Measurements from ENCODE around the gene ABLIM2.

ABLIM2 gene

DNA sequence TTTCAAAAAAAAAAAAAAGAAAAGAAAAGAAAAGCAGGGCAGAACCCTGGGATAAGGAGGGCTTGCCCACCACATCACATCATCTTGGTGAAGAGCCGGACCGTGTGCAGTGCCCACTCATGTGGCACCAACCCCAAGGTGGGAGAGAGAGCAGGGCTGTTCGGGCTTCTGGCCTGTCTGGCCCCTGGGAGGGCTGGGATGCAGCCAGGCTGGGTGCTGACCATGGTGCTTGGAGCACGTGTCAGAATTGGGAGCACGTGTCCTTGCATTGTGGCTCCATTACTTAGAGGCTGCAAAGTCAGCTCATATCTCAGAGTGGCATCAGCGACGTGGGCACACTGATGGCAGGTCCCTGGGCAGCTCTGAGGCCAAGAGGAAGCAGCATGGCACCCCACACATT lies 118.0 kb downstream of the ABLIM2 start:
- DNase-seq, result no peak

DNA sequence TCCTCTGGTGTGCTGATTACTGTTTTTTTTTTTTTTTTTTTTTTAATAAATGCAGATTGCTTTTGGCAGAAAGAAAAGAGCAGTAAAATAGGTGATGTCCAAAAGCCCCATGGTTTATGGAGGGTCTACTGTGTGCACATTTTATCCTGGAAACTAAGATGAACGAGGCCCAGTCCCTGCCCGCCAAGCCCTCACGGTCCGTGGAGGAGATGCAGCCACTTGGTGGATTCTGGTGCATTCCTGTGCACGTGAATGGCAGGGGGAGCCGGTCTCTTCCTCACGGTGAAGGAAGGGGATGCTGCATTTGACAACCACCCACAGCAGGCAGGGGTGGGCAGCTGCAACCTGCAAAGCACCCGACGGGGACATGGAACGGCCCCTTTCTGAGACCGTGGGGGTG lies 118.8 kb downstream of the ABLIM2 start:
- DNase-seq, result no peak

DNA sequence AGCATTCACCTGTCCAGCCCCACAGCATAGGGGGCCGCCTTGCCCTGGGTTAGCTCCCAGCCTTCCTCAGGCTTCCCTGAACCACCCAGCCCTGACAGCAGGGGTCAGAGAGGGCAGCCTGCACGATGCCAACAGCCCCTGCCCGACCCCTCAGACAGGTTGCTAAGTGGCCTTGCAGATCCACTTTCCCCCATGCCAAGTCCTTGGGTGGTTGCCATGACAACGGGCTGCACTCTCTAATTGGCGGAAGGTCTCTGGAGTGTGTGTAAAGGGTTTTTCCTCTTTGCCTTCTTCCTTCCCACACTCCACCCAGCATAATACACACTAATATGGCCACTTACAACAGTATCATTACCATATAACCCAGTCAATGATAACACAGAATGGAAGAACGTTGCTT lies 119.3 kb downstream of the ABLIM2 start:
- no peak for DNase-seq

DNA sequence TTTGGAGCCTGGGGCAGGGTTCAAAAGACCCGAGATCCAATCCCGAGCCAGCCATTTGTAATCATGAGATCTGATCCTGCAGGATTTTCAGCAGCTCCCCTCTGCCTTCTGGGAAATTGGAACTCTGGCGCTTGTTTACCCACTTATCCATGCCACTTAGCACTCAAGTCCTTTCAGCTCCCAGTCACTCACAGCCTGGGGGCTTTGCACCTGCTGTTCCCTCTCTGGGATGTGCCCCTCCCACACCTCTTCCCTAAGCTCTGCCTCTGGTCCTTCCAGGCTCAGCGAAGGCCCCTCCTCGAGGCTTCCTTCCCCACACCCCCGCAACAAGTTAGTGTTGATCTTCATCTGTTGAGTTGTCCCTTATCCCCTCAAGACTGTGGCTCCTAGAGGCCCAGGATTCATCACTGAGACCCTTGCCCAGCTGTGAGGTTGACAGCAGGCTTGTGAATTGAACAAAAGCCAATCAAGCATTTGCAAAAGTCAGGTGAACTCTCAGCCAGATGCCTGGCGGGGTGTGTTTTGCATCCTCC lies 119.8 kb downstream of the ABLIM2 start:
- DNase-seq, result no peak

DNA sequence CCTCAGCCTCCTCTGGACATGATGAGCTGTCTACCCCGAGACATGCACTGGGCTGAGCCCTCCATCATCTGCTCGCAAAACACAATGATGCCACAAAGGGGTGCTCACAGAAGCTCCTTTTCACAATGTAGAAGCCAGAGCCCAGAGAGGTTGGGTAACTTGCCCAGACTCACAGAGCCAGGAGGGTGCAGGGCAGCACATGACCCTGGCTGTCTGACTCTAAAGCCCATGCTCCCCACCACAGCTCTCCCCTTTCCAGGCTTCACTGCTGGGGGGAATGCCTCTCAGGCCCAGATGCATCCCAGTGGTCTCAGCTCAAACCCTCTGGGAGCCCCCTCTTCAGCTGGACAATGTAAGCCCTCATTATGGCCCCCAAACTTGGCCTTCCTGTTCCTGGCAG lies 120.5 kb downstream of the ABLIM2 start:
- DNase-seq, result no peak

DNA sequence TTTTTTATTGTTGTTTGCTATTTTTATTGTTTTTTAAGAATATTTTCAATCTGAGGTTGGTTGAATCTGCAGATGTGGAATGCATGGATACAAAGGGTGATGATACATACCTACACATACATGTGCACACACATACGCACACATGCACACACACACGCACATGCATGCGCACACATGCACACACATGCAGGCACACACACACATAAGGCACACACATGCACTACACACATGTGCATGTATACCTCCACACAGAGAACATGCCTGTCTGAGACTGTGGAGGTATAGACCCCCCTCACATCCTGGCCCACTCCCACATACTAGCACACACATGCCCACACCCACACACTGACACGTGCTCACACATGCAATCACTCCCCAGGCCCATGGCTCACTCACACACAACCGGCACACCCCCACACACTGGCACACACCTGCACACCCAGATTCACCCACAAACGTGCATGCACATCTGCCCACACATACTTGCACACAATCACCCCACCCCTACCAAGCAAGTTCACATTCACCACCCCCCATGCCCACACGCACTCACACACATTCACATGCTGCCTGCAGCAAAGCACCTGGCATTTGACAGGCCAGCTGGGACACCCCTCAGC lies 121.4 kb downstream of the ABLIM2 start:
- no peak for DNase-seq

DNA sequence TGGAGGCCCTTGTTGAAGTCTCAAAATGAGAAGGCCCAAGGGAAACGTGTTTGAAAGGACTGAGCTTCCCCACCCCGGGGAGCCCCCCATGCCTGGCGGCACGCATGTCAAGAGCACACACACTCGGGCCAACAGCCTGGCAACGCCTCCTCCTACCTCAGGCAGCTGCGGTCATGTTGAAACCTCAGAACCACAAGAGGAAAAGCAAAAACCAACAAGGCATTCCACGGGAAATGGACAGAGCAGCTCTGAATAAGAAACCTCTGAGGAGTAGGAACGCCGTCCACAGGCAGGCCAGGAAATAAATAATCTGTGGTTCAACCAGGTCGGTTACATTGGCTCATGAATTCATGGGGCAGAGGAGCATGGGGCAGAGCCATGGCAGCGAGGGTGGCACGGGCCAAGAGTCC lies 123.2 kb downstream of the ABLIM2 start:
- no peak for DNase-seq

DNA sequence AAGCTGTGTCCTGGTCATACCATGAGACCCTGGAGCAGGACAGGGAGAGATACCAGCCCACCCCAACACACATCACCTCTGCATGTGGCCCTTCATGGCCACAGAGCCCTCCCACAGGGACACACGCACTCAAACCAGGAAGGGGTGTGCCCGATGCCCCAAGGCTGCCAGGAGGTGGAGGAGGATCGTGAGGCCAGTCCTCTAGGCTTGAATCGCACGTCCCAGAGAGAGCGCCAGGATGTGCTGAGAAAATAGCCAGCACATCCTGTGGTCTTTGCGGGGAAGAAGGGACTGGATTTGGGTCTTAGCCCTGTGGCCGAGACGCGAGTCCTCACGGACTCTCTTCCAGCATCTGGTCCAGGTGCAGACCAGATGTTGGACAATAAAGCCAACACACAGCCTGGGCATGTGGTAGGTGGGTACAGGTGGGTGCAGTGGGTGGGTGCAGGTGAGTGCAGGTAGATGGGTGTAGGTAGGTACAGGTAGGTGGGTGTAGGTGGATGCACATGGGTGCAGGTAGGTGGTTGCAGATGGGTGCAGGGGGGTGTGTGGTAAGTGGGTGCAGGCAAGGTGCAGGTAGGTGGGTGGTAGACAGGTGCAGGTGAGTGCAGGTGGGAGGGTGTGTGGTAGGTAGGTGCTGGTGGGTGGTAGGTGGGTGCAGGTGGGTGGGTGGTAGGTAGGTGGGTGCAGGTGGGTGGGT lies 124.6 kb downstream of the ABLIM2 start:
- DNase-seq, result no peak

DNA sequence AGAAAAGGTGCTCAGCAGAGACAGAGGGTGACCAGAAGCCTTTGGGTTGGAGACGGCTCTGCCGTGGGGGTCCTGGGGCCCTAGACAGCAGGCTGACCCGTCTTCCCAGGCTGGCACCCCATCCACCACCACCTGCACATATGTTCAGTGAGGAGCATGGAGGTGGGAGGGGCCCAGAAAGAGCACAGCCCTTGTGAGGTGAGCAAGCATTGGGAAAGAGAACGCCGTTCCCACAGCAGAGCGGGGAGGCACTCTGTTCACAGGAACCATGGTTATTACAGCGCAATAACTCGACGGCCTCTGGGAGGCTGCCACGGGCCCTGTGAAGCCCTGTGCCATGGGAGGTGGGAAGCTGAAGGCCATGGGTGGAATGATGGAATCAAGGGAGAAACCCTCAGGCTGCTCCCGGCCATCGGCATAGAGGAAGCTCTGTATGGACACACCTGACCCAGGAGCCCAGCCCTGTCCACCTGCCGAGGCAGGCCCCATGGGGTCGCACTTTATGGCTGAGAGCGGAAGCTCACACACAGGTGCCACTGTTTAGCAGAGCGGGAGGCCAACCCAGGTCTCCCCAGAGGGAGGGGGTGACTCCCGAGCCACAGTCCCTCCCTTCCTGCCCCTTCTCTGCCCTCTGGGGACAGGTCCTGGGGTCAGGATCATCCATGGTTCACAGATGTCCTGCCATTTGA lies 125.4 kb downstream of the ABLIM2 start:
- DNase-seq, result no peak

DNA sequence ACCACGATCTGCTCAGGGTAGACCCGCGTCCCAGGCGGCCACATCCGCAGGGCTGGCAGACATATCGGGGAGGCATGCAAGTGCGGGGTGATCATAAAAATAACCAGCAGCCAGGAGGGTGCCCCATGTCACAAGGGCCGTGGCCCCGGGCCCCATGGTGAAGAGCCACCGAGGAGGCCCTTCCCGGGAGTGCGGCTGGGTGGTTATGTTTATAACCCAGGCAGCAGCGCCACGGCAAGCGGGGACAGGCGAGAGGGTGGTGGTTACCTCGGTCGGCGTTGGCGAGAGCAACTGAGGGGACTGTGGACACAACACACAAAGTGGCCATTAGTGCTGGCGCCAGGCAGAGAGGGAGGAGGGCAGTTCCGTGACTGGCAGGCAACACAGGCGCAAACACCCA lies 126.2 kb downstream of the ABLIM2 start:
- no peak for DNase-seq

DNA sequence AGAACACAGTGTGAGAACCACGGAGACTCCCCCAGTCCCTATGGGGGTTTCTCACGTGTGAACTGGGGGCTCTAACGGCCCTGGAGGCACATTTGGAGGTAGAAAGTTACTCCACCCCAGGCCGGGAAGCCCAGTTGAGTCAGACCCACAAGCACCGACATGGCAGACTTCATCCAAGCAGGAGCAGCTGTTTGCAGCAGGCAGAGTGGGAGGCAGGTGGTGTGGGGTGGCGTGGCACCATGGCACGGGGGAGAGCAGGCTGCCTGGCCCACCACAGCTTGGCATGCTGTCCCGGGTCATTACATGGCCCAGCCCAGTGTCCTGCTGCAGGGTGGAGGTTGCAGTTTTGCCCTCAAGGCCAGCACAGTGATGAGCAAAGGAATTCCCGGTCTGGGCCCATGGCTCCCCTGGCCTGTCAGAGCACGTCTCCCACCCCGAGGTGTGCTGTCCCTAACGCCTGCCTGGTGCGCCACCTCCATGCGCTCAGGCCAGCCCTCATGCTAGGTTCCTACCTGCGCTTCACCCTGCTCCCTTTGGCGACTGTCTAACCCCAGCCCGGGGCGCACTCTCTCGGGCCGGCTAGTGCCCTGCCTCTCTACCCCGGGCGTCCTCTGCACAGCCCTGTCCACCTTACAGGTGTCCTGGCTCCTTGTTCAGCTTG lies 128.4 kb downstream of the ABLIM2 start:
- no peak for DNase-seq

DNA sequence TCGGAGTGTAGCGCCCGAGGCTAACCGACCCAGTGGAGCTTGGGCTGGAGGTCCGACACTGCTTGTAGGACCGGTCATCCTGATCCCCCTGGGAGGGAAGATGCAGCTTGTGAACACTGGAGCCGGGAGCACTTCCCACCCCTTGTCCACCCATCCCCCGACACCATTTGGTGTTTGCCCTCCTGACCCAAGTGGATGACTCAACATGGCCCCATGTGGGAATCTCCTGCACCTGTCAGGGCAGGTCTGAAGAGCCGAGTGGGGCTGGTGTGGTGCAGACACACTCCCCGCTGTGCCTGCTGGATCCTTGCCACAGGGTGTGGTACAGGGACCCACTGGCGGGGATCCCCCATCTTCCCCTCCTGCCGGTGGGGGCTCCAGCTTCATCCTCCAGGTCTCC lies 128.9 kb downstream of the ABLIM2 start:
- DNase-seq, result no peak

DNA sequence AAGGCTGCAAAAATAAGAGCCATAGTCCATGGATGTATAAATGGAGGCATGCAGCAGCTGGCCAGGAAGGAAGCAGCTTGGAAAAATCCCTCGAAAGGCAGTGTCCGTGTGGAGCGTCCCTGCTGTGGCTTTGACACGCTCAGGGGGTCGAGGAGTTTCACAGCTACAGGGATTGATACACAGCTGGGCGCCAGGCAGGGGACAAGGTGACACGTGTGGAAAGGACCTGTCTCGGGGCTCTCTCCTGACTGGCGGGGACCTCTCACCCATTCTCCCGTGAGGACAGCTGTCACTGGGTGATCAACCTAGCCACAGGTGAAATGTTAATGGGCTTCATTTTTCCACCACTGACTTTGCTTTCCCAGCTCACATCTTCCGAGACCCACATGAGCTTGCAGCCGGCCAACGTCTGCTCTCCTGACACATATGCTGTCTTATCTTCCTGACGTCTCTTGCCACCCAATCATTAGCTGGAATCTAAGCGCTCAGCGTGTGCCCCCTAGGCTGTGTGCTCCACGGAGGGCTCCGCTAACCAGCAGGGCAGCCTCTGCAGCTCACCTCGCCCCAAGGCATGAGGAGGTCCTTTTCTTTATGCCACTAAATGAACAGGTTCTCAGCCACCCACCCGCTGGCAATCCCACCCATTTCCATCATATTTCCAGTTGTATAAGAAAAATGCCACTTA lies 129.6 kb downstream of the ABLIM2 start:
- no peak for DNase-seq

DNA sequence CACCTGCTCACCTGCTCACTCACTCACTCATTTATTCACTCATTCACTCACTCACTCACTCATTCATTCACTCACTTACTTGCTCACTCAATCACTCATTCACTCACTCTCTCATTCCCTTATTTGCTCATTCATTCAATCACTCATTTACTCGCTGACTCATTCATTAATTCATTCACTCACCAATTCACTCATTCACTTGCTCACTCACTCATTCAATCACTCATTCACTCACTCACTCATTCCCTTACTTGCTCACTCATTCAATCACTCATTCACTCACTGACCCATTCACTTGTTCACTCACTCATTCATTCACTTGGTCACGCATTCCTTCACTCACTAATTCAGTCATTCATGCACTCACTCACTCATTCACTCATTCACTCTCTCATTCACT lies 130.2 kb downstream of the ABLIM2 start:
- no peak for DNase-seq

DNA sequence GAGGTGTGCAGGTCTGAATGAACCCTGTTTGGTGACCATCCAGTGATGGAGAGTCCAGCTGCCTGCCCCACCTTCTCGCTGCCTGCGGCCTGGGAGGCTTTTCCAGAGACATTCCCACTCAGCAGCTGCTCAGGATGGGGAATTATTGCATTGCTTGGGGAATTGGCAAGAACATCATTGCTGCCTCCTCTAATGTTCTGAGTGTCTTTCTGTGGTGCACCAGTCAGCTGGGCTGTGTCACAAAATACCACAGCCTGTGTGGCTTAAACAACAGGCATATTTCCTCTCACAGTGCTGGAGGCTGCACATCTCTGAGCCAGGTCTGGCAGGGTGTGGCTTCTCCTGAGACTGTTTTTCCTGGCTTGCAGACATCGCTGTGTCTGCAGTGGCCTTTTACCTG lies 132.2 kb downstream of the ABLIM2 start:
- no peak for DNase-seq

DNA sequence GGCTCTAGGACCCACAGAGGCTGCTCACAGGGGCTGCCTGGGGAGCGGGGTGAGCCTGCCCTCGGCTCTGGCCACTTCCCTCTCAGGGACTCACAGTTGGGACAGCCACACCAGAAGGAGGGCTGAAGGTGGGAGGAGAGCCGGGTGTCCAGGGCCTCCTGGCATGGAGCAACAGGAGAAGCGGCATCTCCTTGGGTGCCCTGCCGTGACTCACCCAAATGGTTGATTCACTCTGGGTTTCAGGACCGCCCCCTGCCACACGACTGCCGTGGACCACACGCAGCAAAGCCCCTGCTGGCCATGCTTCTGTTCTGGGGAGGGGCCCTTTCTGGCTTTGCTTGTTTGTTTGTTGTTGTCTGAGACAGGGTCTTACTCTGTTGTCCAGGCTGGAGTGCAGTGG lies 132.9 kb downstream of the ABLIM2 start:
- no peak for DNase-seq

DNA sequence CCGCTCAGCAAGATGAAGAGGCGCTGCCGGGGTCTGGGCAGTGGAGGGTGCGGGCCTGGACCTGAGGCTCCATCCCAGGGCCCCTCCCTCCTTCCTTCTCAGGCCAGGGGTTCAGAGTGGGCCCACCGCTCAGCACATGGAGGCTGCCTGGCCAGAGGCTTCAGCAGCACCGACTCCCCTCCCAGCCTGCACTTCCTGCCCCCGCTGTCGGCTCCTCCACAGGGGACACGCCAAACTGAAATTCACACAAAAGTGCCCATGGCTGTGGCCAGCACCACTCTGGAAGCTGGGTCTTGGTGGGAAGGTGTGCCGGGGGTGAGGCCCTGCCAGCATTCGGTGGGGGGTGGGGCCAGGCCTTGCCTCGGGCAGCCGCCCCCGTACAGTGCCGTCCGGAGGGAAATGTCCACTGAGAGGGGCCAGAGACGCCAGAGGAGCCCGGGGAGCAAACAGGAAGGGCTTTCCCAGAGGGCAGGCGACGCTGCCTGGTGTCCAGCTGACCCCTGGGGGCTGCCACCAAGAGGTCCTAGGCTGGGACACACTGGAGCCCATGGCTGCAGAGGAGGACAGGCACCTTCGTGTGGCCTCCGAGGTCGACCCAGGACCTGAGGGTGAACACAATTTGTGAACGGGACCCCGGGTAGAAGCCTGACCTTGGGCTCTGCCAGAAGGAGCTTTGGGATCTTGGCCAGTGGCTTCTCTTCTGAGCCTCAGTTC lies 134.4 kb downstream of the ABLIM2 start:
- no peak for DNase-seq

DNA sequence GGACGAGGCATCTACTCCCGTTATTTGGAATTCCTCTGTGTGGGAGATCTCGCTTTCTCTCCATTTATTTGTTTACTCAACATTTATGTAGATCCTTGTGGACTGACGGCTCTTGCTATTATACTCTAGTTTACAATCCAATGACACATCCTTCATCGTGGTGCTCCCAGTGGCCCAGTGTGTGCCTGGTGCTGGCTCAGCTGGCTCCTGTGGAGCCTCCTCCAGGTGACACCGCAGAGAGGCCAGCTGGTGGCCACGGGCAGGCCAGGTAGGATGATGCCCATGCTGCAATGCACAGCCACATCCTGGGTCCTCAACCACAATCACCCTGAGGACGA lies 134.9 kb downstream of the ABLIM2 start:
- no peak for DNase-seq

DNA sequence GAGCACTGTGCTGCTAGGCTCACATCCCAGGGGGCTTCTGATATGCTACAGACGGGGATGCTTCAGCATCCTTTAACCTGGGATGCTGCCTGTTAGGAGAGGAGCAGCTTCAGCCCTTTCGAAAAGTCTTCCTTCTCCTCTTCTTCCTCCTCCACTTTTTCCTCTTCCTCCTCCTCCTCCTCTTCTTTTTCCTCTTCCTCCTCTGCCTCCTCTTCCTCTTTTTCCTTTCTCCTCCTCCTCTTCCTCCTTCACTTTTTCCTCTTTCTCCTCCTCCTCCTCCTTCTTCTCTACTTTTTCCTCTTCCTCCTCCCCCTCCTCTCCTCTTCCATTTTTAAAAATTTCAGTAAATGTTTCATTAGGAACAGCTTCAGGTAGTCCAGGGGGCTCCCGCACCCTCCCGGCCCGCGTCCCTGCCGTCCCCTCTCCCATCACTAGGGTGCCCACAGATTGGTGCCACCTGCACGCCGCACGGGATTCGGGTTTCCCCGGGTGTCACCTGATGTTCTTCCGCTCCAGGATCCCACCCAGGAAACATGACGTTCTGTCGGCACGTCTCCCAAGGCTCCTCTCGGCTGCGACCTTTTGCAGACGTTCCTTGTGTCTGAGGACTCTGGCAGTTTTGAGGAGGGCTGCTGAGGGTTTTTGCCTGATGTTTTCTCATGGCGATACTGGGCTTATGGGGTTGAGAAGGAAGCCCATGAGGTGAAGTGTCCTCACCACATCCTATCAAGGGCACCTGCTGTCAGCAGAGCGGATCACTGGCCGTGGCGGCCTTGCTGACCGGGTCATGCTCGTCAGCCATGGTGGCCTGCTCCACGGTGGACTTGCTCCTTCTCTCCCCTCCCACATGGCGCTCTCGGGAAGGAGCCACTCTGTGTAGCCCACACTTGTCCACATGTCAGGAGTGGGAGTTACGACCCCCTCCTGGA lies 135.6 kb downstream of the ABLIM2 start:
- no peak for DNase-seq

DNA sequence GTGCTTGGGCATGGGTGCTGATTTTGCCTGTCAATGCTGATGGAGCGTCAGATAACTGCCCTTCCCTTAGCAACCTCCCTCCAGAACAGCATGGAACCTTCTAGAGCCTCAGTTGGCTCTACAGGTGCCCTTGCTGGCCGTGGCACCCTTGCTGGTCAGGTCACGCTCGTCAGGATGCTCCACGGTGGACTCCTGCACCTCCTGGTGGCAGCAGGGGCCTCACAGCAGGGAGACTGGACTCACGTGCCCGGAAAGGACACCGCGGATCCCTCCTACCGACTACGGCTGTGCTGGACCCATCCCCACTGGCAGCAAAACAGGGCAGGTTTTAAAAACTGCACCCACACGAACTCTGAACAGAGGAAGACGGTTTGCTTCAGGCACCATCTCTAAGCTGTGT lies 136.8 kb downstream of the ABLIM2 start:
- no peak for DNase-seq
